Sigmoid colon (tissue), 7 donors: ENCODE data around the gene ZNF532. TPM values are rescaled to one million over a fixed set of nuclear protein-coding genes. Genes with fewer than 3 reads are reported as not detected.

Experiments used
- DNase-seq: peaks from one replicate; pipeline ENCODE4 v3.0.0-alpha.2; 2019
- H3K27ac ChIP-seq, 4 donors: fragments of 200-600 bp; sonication (generic); one replicate each; pipeline ENCODE4 v1.5.1; 2016 to 2019; ENCODE audit warnings: mild to moderate bottlenecking in 1 of 4
- H3K27me3 ChIP-seq, 3 donors: fragments of 200-600 bp; sonication (generic); one replicate each; pipeline ENCODE4 v1.5.1; 2019; ENCODE audit warnings: mild to moderate bottlenecking in 1 of 3
- H3K36me3 ChIP-seq, 4 donors: fragments of 200-600 bp; sonication (generic); one replicate each; pipeline ENCODE4 v1.5.1; 2016 to 2019
- H3K4me1 ChIP-seq, 4 donors: fragments of 200-600 bp; sonication (generic); one replicate each; pipeline ENCODE4 v1.5.1; 2017 to 2019
- H3K4me3 ChIP-seq, 4 donors: fragments of 200-600 bp; sonication (generic); one replicate each; pipeline ENCODE4 v1.5.1; 2017 to 2019; ENCODE audit warnings: mild to moderate bottlenecking in 2 of 4, moderate library complexity in 1 of 4
- H3K9me3 ChIP-seq, 4 donors: fragments of 200-600 bp in 3 of 4; sonication (generic) in 3 of 4; one replicate each; pipeline versions ENCODE4 v1.5.1 to v1.6.1; 2013 to 2019
- CTCF ChIP-seq, 4 experiments: fragments of 450-650 bp in 3 of 4; fragments of 200-600 bp in 1 of 4; IDR thresholded peaks; one replicate each; pipeline ENCODE4 v1.5.1; 2016 to 2019; ENCODE audit warnings: antibody characterized with exemption in 4 of 4, mild to moderate bottlenecking in 3 of 4, moderate library complexity in 2 of 4
- EP300 ChIP-seq, 4 donors: sonication (generic); formaldehyde crosslinking; IDR thresholded peaks; one replicate each; pipeline ENCODE4 v1.6.1; 2017; ENCODE audit warnings: antibody characterized with exemption in 4 of 4
- POLR2A ChIP-seq, 2 donors: fragments of 450-650 bp; IDR thresholded peaks; one replicate each; pipeline ENCODE4 v1.6.1; 2016; ENCODE audit warnings: antibody characterized with exemption in 2 of 2, mild to moderate bottlenecking in 2 of 2, moderate library complexity in 2 of 2
- POLR2AphosphoS5 ChIP-seq, 4 donors: sonication (generic); formaldehyde crosslinking; IDR thresholded peaks; one replicate each; pipeline ENCODE4 v1.6.1; 2017; ENCODE audit warnings: antibody characterized with exemption in 4 of 4
- WGBS, 2 donors: extraction: QIAGEN DNeasy Blood & Tissue Kit; methylation state at CpG; one replicate each; pipeline ENCODE4 v1.1.7; 2013; 5-methylcytosine and 5-hydroxymethylcytosine counted together
- intact Hi-C: fragments of 100-400 bp; cut with DNase I; formaldehyde crosslinking; loops from one replicate; pipeline ENCODE4 v1.15.1; 2023
- polyA plus RNA-seq, 3 donors: library from polyadenylated mRNA; stranded (reverse); fragments of 200-250 nt; gene quantifications; one replicate each; pipeline ENCODE4 v1.2.3, GENCODE V29; 2013
- total RNA-seq, 4 donors: library from RNA; depleted of rRNA; stranded (reverse); fragments of >200 nt; gene quantifications; one replicate each; pipeline ENCODE4 v1.1.0, GENCODE V29; 2016
- donor health status: healthy with polysubstance abuse.
- donor health status: Bipolar disorder and iron deficiency.
- donor health status: healthy.

ZNF532 gene
- total and polyA plus RNA-seq, 7 donors: 1.4 to 104 (median 71.0) TPM

- no peak for DNase-seq
- TF ChIP-seq POLR2A (IDR thresholded peaks at IDR 0.05) (no peak), POLR2AphosphoS5 (IDR thresholded peaks at IDR 0.05) (peak in 1 of 4 donors; percentile 13), EP300 (IDR thresholded peaks at IDR 0.05) (no peak)
- 69 to 79% methylated on average over 7 of the region's 7 CpGs for WGBS, 2 donors
- Histone ChIP-seq H3K9me3 (peaks cover 0 to 1% (median 0%) of the 10 kb centered on the region in 4 donors), H3K27ac (peak overlapping the region in 3 of 4 donors; percentile 1 to 62 (median 41)), H3K36me3 (peaks cover 0 to 3% (median 0%) of the 10 kb centered on the region in 4 donors), H3K4me3 (no peak overlapping the region), H3K27me3 (no peaks in the 10 kb centered on the region), H3K4me1 (peaks cover 0 to 15% (median 1%) of the 10 kb centered on the region in 4 donors)
- intact Hi-C loops: no loop called here
Measured at GRCh38 chr18:58991167-58991798, 126.6 kb downstream of the ZNF532 start.

- intact Hi-C loops: no loop called here
- DNase-seq: no peak
- Histone ChIP-seq H3K27ac (peak overlapping the region; percentile 1 to 62 (median 38)), H3K4me1 (peaks cover 0 to 15% (median 2%) of the 10 kb centered on the region in 4 donors), H3K27me3 (no peaks in the 10 kb centered on the region), H3K4me3 (no peak overlapping the region), H3K36me3 (no peaks in the 10 kb centered on the region), H3K9me3 (peaks cover 0 to 2% (median 0%) of the 10 kb centered on the region in 4 donors)
- 73 to 76% methylated on average over 15 to 16 of the region's 16 CpGs for WGBS, 2 donors
- no peak for TF ChIP-seq EP300 (IDR thresholded peaks at IDR 0.05)
- TF ChIP-seq POLR2A (IDR thresholded peaks at IDR 0.05): no peak
- no peak for TF ChIP-seq CTCF (IDR thresholded peaks at IDR 0.05)
- no peak for TF ChIP-seq POLR2AphosphoS5 (IDR thresholded peaks at IDR 0.05)
Measured at GRCh38 chr18:58992301-58993231, 127.9 kb downstream of the ZNF532 start.

GRCh38 chr18:58993260-58993659, 128.6 kb downstream of the ZNF532 start:
- Histone ChIP-seq H3K4me3 (no peak overlapping the region), H3K27me3 (no peaks in the 10 kb centered on the region), H3K27ac (peak overlapping the region in 3 of 4 donors; percentile 1 to 62 (median 41)), H3K4me1 (peaks cover 0 to 15% (median 2%) of the 10 kb centered on the region in 4 donors), H3K9me3 (peaks cover 0 to 2% (median 0%) of the 10 kb centered on the region in 4 donors), H3K36me3 (no peaks in the 10 kb centered on the region)
- intact Hi-C loops: no loop called here
- DNase-seq: no peak
- TF ChIP-seq CTCF (IDR thresholded peaks at IDR 0.05): no peak
- TF ChIP-seq EP300 (IDR thresholded peaks at IDR 0.05): no peak
- TF ChIP-seq POLR2A (IDR thresholded peaks at IDR 0.05): no peak
- no peak for TF ChIP-seq POLR2AphosphoS5 (IDR thresholded peaks at IDR 0.05)
- WGBS, 2 donors: 56 to 58% methylated on average over 4 of the region's 4 CpGs

GRCh38 chr18:58995663-58996062, 131.0 kb downstream of the ZNF532 start:
- no peak for DNase-seq
- intact Hi-C loops: no loop called here
- Histone ChIP-seq H3K4me3 (no peak overlapping the region), H3K27ac (peak overlapping the region in 1 of 4 donors; percentile 35), H3K27me3 (no peaks in the 10 kb centered on the region), H3K4me1 (peaks cover 0 to 13% (median 2%) of the 10 kb centered on the region in 4 donors), H3K9me3 (peaks cover 0 to 2% (median 0%) of the 10 kb centered on the region in 4 donors), H3K36me3 (no peaks in the 10 kb centered on the region)
- no peak for TF ChIP-seq POLR2A (IDR thresholded peaks at IDR 0.05)
- no peak for TF ChIP-seq CTCF (IDR thresholded peaks at IDR 0.05)
- TF ChIP-seq POLR2AphosphoS5 (IDR thresholded peaks at IDR 0.05): no peak
- no peak for TF ChIP-seq EP300 (IDR thresholded peaks at IDR 0.05)
- 82% methylated on average over 5 of the region's 5 CpGs for WGBS, 2 donors
